ENCODE results near the gene SOX6. TPM values are rescaled to one million over a fixed set of nuclear protein-coding genes. Genes with fewer than 3 reads are reported as not detected.
"Not testable (repeated sequence)": the region's sequence is repeated elsewhere in the genome, so short reads cannot be mapped to it uniquely, and the experiment has no call there.

The SOX6 gene
- total RNA-seq, 1 experiment from 2014 or later = not detected

DNA sequence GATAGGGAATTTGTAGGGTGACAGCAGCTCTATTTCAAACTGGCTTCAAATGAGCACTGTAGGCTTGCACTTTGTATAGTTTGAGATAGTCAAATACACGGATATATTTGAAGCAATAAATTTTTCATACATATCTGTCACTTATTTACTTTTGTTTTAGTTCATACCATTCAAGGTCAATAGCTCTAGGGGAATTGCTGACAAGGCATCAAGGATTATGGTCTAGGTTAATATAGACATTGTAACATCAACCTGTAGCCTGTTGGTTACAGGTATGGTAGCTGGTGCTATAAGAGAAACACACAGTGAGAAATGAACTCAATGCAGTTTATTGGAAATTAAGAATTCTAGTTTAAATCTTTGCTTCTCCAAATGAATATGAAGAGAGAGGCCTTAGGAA, 267.6 kb downstream of the SOX6 start:
- DNase-seq = no peak
- Histone ChIP-seq H3K36me3 (no peaks in the 10 kb centered on the region), H3K9me3 (no peaks in the 10 kb centered on the region), H3K27me3 (no peaks in the 10 kb centered on the region), H3K4me3 (no peak overlapping the region)

DNA sequence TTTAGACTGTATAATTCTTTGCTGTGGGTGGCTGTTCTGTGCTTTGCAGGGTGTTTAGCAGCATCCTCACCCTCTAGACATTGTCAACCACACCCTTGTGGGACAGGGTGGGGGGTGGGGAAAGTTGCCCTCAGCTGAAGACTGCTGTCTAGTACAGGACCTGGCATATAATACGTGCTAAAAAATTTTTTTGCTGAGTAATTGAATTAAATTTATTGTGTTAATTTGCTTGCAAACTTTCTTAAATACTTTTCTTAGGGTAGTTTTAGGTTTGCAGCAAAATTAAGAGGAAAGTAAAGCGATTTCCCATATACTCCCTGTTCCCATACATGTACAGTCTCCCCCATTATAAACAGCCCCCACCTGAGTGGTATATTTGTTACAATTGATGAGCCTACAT, 268.5 kb downstream of the SOX6 start:
- no peak for DNase-seq
- H3K27me3 ChIP-seq = no peaks in the 10 kb centered on the region
- no peaks in the 10 kb centered on the region for H3K9me3 ChIP-seq
- H3K36me3 ChIP-seq = no peaks in the 10 kb centered on the region
- no peak overlapping the region for H3K4me3 ChIP-seq

GRCh38 chr11:16086229-16086819, 270.0 kb downstream of the SOX6 start:
- DNase-seq = no peak
- no peaks in the 10 kb centered on the region for H3K27me3 ChIP-seq
- no peak overlapping the region for H3K4me3 ChIP-seq
- H3K9me3 ChIP-seq = no peaks in the 10 kb centered on the region
- no peaks in the 10 kb centered on the region for H3K36me3 ChIP-seq

- no peak for DNase-seq
- Histone ChIP-seq H3K27me3 (no peaks in the 10 kb centered on the region), H3K9me3 (no peaks in the 10 kb centered on the region), H3K4me3 (no peak overlapping the region), H3K36me3 (no peaks in the 10 kb centered on the region)
Observed at GRCh38 chr11:16082095-16083055, 274.0 kb downstream of the SOX6 start.

- no peak overlapping the region for H3K4me3 ChIP-seq
- no peaks in the 10 kb centered on the region for H3K27me3 ChIP-seq
- no peak for DNase-seq
- H3K9me3 ChIP-seq = no peaks in the 10 kb centered on the region
- H3K36me3 ChIP-seq = no peaks in the 10 kb centered on the region
Observed at GRCh38 chr11:16081382-16082094, 274.8 kb downstream of the SOX6 start.

GRCh38 chr11:16080688-16081381, 275.5 kb downstream of the SOX6 start:
- DNase-seq = no peak
- Histone ChIP-seq H3K36me3 (no peaks in the 10 kb centered on the region), H3K4me3 (no peak overlapping the region)

GRCh38 chr11:16078936-16079335, 277.4 kb downstream of the SOX6 start:
- Histone ChIP-seq H3K4me3 (no peak overlapping the region), H3K27me3 (no peaks in the 10 kb centered on the region), H3K36me3 (no peaks in the 10 kb centered on the region), H3K9me3 (no peaks in the 10 kb centered on the region)
- DNase-seq = no peak

More at GRCh38 chr11:16080688-16081381, 275.5 kb downstream of the SOX6 start:
- Histone ChIP-seq H3K27me3 (no peaks in the 10 kb centered on the region), H3K9me3 (no peaks in the 10 kb centered on the region)

DNA sequence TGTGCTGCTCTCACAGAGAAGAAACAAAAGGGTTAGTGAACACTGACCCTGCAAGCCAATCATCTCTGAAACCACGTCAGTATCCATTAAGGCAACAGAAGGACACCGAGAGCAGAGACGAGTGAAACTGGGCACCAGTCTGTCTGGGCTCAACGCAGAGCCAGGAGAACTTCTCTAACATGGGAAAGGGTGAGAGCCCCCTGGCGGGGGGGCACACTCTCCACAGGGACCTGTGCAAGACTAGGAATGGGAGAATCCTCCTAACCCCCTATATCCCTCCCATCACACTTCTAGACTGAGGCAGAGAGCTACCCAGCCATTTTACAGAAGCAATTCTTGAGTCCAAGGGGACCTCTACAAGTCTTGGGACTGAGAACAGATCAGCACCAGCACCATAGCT, 285.8 kb downstream of the SOX6 start:
- Histone ChIP-seq H3K9me3 (no peaks in the 10 kb centered on the region), H3K27me3 (no peaks in the 10 kb centered on the region), H3K36me3 (no peaks in the 10 kb centered on the region), H3K4me3 (no peak overlapping the region)
- DNase-seq = no peak

GRCh38 chr11:16067268-16067667, 289.1 kb downstream of the SOX6 start:
- not testable (repeated sequence) for H3K4me3 ChIP-seq, H3K9me3 ChIP-seq, H3K36me3 ChIP-seq, H3K27me3 ChIP-seq, DNase-seq

GRCh38 chr11:16059332-16059731, 297.0 kb downstream of the SOX6 start:
- no peaks in the 10 kb centered on the region for H3K27me3 ChIP-seq
- DNase-seq = no peak
- no peak overlapping the region for H3K4me3 ChIP-seq
- H3K36me3 ChIP-seq = no peaks in the 10 kb centered on the region
- H3K9me3 ChIP-seq = no peaks in the 10 kb centered on the region

DNA sequence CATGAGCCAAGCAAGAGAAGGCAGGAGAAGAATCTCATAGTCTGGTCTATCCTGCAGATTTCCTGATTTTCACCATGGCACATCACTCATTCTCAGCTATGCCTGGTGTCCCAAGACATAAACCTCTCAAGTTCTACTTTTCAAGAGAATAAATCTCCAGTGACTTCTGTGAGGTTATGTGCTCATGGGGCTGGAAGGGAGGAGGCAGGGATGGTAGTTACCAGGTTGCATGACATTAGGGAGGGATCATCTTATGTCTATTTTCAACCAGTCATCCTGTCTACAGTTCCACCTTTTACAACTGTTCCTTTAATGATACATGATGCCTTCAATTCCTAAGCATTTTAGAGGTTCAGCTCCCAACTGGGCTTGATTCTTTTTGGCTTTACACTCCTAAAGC, 297.7 kb downstream of the SOX6 start:
- no peak overlapping the region for H3K4me3 ChIP-seq
- no peaks in the 10 kb centered on the region for H3K9me3 ChIP-seq
- no peaks in the 10 kb centered on the region for H3K36me3 ChIP-seq
- no peak for DNase-seq
- no peaks in the 10 kb centered on the region for H3K27me3 ChIP-seq

GRCh38 chr11:16052750-16053149, 303.6 kb downstream of the SOX6 start:
- no peak for DNase-seq
- Histone ChIP-seq H3K4me3 (no peak overlapping the region), H3K27me3 (no peaks in the 10 kb centered on the region), H3K9me3 (no peaks in the 10 kb centered on the region), H3K36me3 (no peaks in the 10 kb centered on the region)

DNA sequence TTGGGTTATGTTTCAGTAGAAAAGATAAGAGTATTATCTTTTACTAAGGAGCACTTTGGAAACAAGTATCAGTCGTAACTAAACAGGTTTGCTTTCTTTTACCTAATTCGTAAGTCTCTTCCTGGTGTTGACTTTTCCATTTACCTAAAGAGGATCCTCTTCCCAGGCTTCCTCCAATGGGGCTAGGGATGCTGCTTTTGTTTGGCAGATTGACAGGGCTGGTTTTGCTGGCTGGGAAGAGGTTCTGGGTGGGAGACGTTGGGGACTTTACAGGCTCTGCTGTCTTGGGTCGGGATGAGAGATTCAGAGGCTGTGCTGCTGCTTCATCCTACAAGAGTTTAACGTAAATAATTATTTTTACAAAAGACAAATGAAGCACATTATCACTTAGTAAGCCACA, 306.7 kb downstream of the SOX6 start:
- no peaks in the 10 kb centered on the region for H3K36me3 ChIP-seq
- DNase-seq = no peak
- no peaks in the 10 kb centered on the region for H3K27me3 ChIP-seq
- H3K9me3 ChIP-seq = no peaks in the 10 kb centered on the region
- no peak overlapping the region for H3K4me3 ChIP-seq

GRCh38 chr11:16047073-16047472, 309.3 kb downstream of the SOX6 start:
- no peak overlapping the region for H3K4me3 ChIP-seq
- no peaks in the 10 kb centered on the region for H3K27me3 ChIP-seq
- H3K36me3 ChIP-seq = no peaks in the 10 kb centered on the region
- no peaks in the 10 kb centered on the region for H3K9me3 ChIP-seq
- no peak for DNase-seq

- H3K27me3 ChIP-seq = no peaks in the 10 kb centered on the region
Observed at GRCh38 chr11:16043617-16044016, 312.7 kb downstream of the SOX6 start.

GRCh38 chr11:16041207-16041606, 315.1 kb downstream of the SOX6 start:
- no peaks in the 10 kb centered on the region for H3K27me3 ChIP-seq
- no peak for DNase-seq
- no peaks in the 10 kb centered on the region for H3K9me3 ChIP-seq
- H3K36me3 ChIP-seq = no peaks in the 10 kb centered on the region
- H3K4me3 ChIP-seq = no peak overlapping the region

More at GRCh38 chr11:16043617-16044016, 312.7 kb downstream of the SOX6 start:
- H3K9me3 ChIP-seq = no peaks in the 10 kb centered on the region
- H3K4me3 ChIP-seq = no peak overlapping the region
- H3K36me3 ChIP-seq = no peaks in the 10 kb centered on the region
- DNase-seq = no peak

GRCh38 chr11:16040151-16040550, 316.2 kb downstream of the SOX6 start:
- Histone ChIP-seq H3K36me3 (no peaks in the 10 kb centered on the region), H3K27me3 (no peaks in the 10 kb centered on the region)

More at GRCh38 chr11:16040151-16040550, 316.2 kb downstream of the SOX6 start:
- H3K9me3 ChIP-seq = no peaks in the 10 kb centered on the region
- no peak for DNase-seq
- H3K4me3 ChIP-seq = no peak overlapping the region
